Measurements from ENCODE around the gene NUP210L.
"Not testable (repeated sequence)": the region's sequence is repeated elsewhere in the genome, so short reads cannot be mapped to it uniquely, and the experiment has no call there.

The NUP210L gene

DNA sequence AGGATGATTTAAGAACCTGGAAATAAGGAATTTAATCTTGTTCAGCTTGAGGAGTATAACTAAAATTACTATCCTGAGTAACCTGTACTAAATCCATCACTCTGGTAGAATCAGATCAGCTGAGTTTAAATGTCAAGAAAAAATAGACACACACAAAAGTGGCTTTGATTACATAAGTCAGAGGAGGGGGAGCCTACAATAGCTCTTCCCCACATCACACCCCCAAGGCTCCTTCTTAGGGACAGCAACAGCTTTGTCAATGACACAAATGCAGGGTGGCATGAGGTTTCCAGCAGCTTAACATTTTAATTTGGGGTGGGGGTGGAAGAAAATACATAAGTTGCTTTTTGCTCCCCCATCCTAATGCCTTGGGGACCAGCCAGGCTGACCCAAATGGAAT is 12.6 kb upstream of the NUP210L start:
- DNase-seq, result no peak

GRCh38 chr1:154166207-154166606 is 11.3 kb upstream of the NUP210L start:
- no peak for DNase-seq

DNA sequence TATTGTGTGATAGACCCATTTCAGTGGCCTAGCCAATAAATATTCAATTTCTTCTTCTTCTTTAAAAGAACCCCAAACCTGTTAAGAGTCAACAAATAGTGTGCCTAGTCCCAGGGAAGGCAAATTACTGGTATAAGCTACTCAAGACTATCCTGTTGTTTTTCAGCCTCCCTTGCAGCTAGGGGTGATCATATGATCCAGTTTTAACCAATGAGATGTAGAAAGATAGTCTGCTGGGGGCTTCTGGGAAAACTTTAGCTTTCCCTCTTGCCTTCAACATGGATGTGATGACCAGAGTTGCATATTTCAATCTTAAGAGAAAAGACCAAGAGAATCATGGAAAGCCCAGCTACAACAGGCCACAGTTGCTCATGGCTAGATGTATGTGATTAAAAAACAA is 4.7 kb upstream of the NUP210L start:
- no peak for DNase-seq

GRCh38 chr1:154158307-154159125 is 3.6 kb upstream of the NUP210L start:
- DNase-seq, result peak; percentile 21

DNA sequence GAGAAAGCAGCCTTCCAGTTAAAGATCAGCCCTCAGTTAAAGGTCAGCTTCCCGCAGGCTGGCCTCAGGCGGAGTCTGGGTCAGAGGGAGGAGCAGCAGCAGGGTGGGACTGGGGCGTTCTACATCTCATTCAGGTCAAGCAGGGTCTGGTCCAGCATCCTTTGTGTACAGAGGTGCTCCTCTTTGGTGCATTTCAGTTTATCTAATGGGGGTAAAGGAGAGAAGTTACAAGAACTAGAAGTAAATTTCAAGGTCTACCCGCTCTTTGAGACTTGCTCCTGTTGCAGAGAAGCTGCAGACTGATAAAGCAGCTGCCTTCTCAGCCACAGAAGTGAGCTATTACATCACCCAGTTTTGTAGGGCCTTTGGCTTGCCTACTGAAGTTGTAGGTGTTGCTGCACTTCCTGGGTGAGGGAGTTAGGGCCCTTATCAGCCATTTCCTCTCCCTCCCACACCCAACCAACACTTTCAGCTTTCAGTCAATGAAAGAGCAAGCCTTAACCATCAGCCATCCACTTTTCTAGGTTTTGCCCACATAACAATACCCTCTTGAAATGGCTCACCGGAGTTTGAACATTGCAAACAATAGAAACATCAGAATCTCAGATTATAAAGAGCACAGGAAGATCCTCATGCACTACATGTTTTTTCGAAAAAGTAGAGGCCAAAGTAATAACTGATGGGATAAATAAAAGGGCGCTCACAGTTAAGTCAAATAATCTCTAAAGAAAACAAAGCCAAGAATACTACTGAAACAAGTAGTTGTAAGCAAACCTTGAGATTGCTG is 2.8 kb upstream of the NUP210L start:
- DNase-seq, result peak; percentile 95

- DNase-seq, result no peak
Observed at GRCh38 chr1:154155251-154155650, 378 bp upstream of the NUP210L start.

DNA sequence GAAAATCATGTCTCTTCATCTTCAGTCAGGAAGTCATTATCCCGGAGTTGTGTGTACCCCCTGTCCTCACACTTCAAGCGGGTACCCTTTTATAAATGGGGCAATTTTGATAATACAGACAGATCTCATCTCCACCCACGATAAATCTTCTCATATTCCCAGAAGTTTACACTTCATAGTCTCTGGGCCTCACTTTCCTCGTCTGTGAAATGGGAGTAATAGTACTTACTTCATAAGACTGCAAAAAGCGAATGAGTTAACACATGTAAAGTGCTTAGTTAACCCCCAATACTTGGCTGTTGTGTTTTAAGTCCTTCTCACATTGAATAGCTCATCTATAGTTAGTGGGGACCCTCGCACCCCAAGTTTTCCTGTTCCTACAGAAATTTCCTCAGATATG is 820 bp downstream of the NUP210L start:
- no peak for DNase-seq

GRCh38 chr1:154151311-154151710 is 3.6 kb downstream of the NUP210L start:
- no peak for DNase-seq

DNA sequence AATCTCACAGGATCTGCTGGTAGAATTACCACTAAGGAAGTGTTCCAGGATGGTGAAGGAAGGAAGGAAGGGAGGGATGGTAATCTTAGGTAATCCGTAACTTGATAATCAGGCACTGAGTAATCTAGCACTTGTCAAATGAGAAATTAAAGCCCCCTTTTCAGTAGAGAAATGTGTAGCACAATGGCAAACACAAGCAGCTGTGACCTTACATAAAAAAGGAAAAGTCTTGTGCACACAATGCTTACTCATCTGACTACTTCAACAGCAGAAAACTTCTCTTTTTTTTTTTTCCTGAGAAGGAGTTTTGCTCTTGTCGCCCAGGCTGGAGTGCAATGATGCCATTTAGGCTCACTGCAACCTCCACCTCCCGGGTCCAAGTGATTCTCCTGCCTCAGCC is 6.1 kb downstream of the NUP210L start:
- peak; percentile 81 for DNase-seq

- not testable (repeated sequence) for DNase-seq
Observed at GRCh38 chr1:154147505-154147904, 7.4 kb downstream of the NUP210L start.

- no peak for DNase-seq
Observed at GRCh38 chr1:154145986-154146385, 8.9 kb downstream of the NUP210L start.

GRCh38 chr1:154142358-154142757 is 12.5 kb downstream of the NUP210L start:
- DNase-seq, result no peak

- no peak for DNase-seq
Observed at GRCh38 chr1:154141240-154141639, 13.6 kb downstream of the NUP210L start.

GRCh38 chr1:154137888-154138287 is 17.0 kb downstream of the NUP210L start:
- no peak for DNase-seq

DNA sequence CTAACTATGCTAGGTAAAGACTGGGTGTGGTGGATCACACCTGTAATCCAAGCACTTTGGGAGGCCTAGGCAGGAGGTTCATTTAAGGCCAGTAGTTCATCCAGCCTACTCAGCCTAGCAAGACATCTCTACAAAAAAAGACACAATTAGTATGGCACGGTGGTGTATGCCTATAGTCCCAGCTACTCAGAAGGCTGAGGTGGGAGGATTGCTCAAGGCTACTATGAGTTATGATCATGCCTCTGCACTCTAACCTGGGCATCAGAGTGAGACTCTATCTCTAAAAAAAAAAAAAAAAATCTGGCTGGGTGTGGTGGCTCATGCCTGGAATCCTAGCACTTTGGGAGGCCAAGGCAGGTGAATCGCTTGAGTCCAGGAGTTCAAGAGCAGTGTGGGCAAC is 21.6 kb downstream of the NUP210L start:
- no peak for DNase-seq

- peak; percentile 40 for DNase-seq
Observed at GRCh38 chr1:154129391-154129970, 25.4 kb downstream of the NUP210L start.

- DNase-seq, result not testable (repeated sequence)
Observed at GRCh38 chr1:154123205-154123604, 31.7 kb downstream of the NUP210L start.

DNA sequence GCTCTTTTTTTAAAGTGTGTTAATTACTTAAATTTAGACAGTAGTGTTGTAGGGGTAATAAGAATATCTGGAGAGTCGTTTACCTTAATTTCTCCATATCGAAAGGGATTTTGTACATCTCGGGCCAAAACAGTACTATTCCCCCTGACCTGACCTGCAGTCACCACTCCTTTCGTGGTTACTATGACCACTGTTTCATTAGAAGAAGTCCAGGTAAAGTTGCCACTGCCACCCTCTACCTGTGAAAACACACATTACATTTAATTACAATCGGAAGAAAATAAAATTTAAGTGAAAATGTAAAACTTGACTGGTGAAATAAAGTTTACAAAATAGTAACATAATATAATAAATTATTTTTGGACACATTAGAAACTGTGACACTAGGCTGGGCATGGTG is 37.2 kb downstream of the NUP210L start:
- DNase-seq, result no peak

DNA sequence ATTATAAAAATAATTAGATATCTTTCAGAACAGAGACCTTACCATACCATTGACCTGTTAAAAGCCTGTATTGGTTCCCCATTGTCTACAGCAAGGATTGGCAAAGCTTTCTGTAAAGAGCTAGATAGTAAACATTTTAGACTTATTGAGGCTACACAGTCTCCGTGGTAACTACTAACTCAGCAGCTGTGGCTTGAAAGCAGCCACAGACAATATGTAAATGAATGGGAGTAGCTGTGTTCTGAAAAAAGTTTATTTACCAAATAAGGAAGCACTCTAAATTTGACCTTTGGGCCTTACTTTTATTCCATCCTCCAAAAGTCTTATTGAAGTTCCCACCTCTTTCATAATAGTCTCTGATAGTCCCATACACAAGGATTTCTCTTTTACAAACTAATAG is 39.7 kb downstream of the NUP210L start:
- no peak for DNase-seq

DNA sequence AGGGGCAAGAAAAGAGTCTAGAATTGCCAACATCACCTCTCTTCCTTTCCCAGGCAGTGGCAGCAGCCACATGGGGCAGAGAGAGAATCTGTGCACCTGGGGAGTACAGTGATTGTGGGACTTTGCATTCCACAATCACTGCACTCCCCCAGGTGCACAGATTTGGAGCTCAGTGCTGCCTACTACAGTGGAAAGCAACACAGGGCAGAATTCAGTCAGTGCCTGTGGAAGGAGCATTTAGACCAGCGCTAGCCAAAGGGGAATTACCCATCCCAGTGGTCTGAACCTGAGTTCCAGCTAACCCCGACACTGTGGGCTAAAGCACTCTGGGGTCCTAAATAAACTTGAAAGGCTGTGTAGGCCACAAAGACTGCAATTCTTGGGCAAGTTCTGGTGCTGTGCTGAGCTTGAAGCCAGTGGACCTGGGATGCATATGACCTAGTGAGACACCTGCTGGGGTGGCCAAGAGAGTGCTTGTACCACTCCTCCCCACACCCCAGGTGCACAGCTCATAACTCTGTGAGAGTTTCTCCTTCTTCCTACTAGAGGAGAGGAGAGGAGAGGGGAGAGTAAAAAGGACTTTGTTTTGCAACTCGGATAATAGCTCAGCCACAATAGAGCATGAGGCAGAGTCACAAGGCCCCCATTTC is 50.3 kb downstream of the NUP210L start:
- DNase-seq, result no peak

GRCh38 chr1:154100141-154100540 is 54.7 kb downstream of the NUP210L start:
- DNase-seq, result not testable (repeated sequence)

DNA sequence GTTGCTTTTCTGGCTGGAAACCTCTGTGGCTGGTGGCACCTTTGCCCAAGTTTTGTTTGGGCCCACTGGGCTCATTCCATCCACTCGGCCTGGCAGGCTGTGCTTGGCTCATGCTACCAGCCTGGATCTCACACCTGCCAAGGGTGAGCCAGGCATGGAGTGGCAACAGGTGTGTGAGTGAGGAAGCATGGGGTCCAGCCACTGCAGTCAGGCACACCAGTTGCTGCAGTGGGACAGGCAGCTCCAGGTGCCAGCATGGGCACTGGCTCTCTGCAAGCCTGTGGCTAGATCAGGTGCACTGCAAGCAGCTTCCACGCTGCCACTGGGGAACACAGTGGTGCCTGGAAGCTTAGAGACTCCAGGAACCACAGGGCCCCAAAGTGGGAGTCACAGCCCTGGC is 57.0 kb downstream of the NUP210L start:
- DNase-seq, result no peak

- DNase-seq, result no peak
Observed at GRCh38 chr1:154095456-154096060, 59.3 kb downstream of the NUP210L start.

Data from activated CD4-positive, alpha-beta T cell treated with anti-CD3 and anti-CD28 coated beads, Interleukin-10, Interleukin-2, amounts not matched to agents 100 ng/mL and 50 ng/mL, durations not matched to agents 16 hours and 8 hours (primary cell).